Astrocyte (in vitro differentiated cells and primary cell): ENCODE measurements around the gene ITGB1. TPM values are rescaled to one million over a fixed set of nuclear protein-coding genes. Genes with fewer than 3 reads are reported as not detected.

Experiments
- DNase-seq: peaks from one replicate; pipeline ENCODE4 v3.0.0-alpha.2; 2010; ENCODE audit warnings: low read depth
- FAIRE-seq: peaks from 2 replicates; lab custom pipeline; 2011; peaks lifted over from hg19 to GRCh38; lab: Jason Lieb, UNC
- H2AFZ ChIP-seq: 2 replicates; pipeline ENCODE4 v1.6.0; 2012; ENCODE audit warnings: low read depth, low read length, inconsistent platforms
- H3K27ac ChIP-seq: 2 replicates; pipeline ENCODE4 v1.5.1; 2011; ENCODE audit warnings: low read depth, low read length, inconsistent platforms
- H3K27me3 ChIP-seq: 2 replicates; pipeline ENCODE4 v1.6.0; 2011; ENCODE audit warnings: low read length, inconsistent platforms; ENCODE audit not compliant: insufficient read depth
- H3K36me3 ChIP-seq: 2 replicates; pipeline ENCODE4 v1.5.1; 2011; ENCODE audit warnings: low read length, inconsistent platforms; ENCODE audit not compliant: insufficient read depth
- H3K4me1 ChIP-seq: 2 replicates; pipeline ENCODE4 v1.5.1; 2011; ENCODE audit warnings: low read length, inconsistent platforms; ENCODE audit not compliant: insufficient read depth
- H3K4me2 ChIP-seq: 2 replicates; pipeline ENCODE4 v1.6.0; 2012; ENCODE audit warnings: low read length, inconsistent platforms
- H3K4me3 ChIP-seq: 2 replicates; pipeline ENCODE4 v1.5.1; 2011; ENCODE audit warnings: low read depth, mild to moderate bottlenecking, low read length, inconsistent platforms; ENCODE audit not compliant: insufficient read depth
- H3K79me2 ChIP-seq: 2 replicates; pipeline ENCODE4 v1.6.0; 2012; ENCODE audit warnings: mild to moderate bottlenecking, low read length, inconsistent platforms; ENCODE audit not compliant: insufficient read depth
- H3K9ac ChIP-seq: 2 replicates; pipeline ENCODE4 v1.6.0; 2012; ENCODE audit warnings: mild to moderate bottlenecking, low read length, inconsistent platforms
- H3K9me3 ChIP-seq: 2 replicates; pipeline ENCODE4 v1.5.1; 2012; ENCODE audit warnings: low read depth, mild to moderate bottlenecking, low read length, inconsistent platforms; ENCODE audit not compliant: insufficient read depth
- H4K20me1 ChIP-seq: 2 replicates; pipeline ENCODE4 v1.6.0; 2012; ENCODE audit warnings: low read length, inconsistent platforms; ENCODE audit not compliant: insufficient read depth
- H3K27ac Mint-ChIP-seq: one replicate; pipeline ENCODE4 v1.8.0; 2021; ENCODE audit warnings: mild to moderate bottlenecking, mixed read lengths; ENCODE audit not compliant: unreplicated experiment
- H3K27me3 Mint-ChIP-seq: one replicate; pipeline ENCODE4 v1.8.0; 2021; ENCODE audit warnings: low read depth, mixed read lengths; ENCODE audit not compliant: unreplicated experiment
- H3K36me3 Mint-ChIP-seq: one replicate; pipeline ENCODE4 v1.8.0; 2021; ENCODE audit warnings: low read depth, mixed read lengths; ENCODE audit not compliant: unreplicated experiment
- H3K4me1 Mint-ChIP-seq: one replicate; pipeline ENCODE4 v1.8.0; 2021; ENCODE audit warnings: low read depth, mixed read lengths; ENCODE audit not compliant: unreplicated experiment
- H3K4me3 Mint-ChIP-seq: one replicate; pipeline ENCODE4 v1.8.0; 2021; ENCODE audit warnings: mild to moderate bottlenecking, moderate library complexity, mixed read lengths; ENCODE audit not compliant: unreplicated experiment
- H3K9me3 Mint-ChIP-seq: one replicate; pipeline ENCODE4 v1.8.0; 2021; ENCODE audit warnings: mild to moderate bottlenecking, mixed read lengths; ENCODE audit not compliant: unreplicated experiment
- EZH2 ChIP-seq: IDR thresholded peaks from 2 replicates; pipeline ENCODE4 v1.6.1; 2012; ENCODE audit warnings: mild to moderate bottlenecking, low read length, inconsistent platforms; ENCODE audit not compliant: insufficient read depth
- total RNA-seq: library from RNA; stranded (reverse); gene quantifications from 2 replicates; pipeline ENCODE4 v1.2.1, GENCODE V29; 2021
- TF ChIP-seq, protein P1 (sequence below): IDR thresholded peaks from 2 replicates; pipeline ENCODE4 v1.5.1; 2011; ENCODE audit warnings: low read depth, mild to moderate bottlenecking, inconsistent platforms, low read length, moderate library complexity; ENCODE audit not compliant: insufficient read depth

The ITGB1 gene
- total RNA-seq, 1 donor from 2014 or later: 2,575 TPM

GRCh38 chr10:32940321-32941301, 17.4 kb downstream of the ITGB1 start:
- peaks cover 21% of the 10 kb centered on the region for H3K36me3 ChIP-seq
- H3K36me3 Mint-ChIP-seq: peaks cover 24% of the 10 kb centered on the region
- peaks cover 100% of the 10 kb centered on the region for H3K79me2 ChIP-seq
- H2AFZ ChIP-seq: no peak overlapping the region
- no peaks in the 10 kb centered on the region for H3K27me3 Mint-ChIP-seq
- FAIRE-seq (no peak), DNase-seq (no peak)
- no peaks in the 10 kb centered on the region for H3K9me3 ChIP-seq
- no peak overlapping the region for H3K27ac Mint-ChIP-seq
- no peak for TF ChIP-seq EZH2
- TF ChIP-seq, protein P1, sequence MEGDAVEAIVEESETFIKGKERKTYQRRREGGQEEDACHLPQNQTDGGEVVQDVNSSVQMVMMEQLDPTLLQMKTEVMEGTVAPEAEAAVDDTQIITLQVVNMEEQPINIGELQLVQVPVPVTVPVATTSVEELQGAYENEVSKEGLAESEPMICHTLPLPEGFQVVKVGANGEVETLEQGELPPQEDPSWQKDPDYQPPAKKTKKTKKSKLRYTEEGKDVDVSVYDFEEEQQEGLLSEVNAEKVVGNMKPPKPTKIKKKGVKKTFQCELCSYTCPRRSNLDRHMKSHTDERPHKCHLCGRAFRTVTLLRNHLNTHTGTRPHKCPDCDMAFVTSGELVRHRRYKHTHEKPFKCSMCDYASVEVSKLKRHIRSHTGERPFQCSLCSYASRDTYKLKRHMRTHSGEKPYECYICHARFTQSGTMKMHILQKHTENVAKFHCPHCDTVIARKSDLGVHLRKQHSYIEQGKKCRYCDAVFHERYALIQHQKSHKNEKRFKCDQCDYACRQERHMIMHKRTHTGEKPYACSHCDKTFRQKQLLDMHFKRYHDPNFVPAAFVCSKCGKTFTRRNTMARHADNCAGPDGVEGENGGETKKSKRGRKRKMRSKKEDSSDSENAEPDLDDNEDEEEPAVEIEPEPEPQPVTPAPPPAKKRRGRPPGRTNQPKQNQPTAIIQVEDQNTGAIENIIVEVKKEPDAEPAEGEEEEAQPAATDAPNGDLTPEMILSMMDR: no peak
- H3K9me3 Mint-ChIP-seq: no peaks in the 10 kb centered on the region
- H3K27ac ChIP-seq: no peak overlapping the region
- H3K4me1 Mint-ChIP-seq: peaks cover 79% of the 10 kb centered on the region
- H3K4me3 ChIP-seq: no peak overlapping the region
- peak overlapping the region; percentile 33 for H3K4me2 ChIP-seq
- peaks cover 56% of the 10 kb centered on the region for H3K4me1 ChIP-seq
- no peaks in the 10 kb centered on the region for H3K27me3 ChIP-seq
- H4K20me1 ChIP-seq: peaks cover 97% of the 10 kb centered on the region
- no peak overlapping the region for H3K4me3 Mint-ChIP-seq
- H3K9ac ChIP-seq: no peak overlapping the region

GRCh38 chr10:32939296-32940111, 18.5 kb downstream of the ITGB1 start:
- no peak for FAIRE-seq
- no peaks in the 10 kb centered on the region for H3K9me3 Mint-ChIP-seq

More at GRCh38 chr10:32939296-32940111, 18.5 kb downstream of the ITGB1 start:
- Histone ChIP-seq H3K4me1 (peaks cover 54% of the 10 kb centered on the region), H3K4me3 (no peak overlapping the region), H3K9ac (peak overlapping the region; percentile 4), H2AFZ (no peak overlapping the region), H3K79me2 (peaks cover 100% of the 10 kb centered on the region), H3K36me3 (peaks cover 30% of the 10 kb centered on the region), H3K27me3 (no peaks in the 10 kb centered on the region), H3K27ac (peak overlapping the region; percentile 24), H4K20me1 (peaks cover 98% of the 10 kb centered on the region), H3K4me2 (peak overlapping the region; percentile 68), H3K9me3 (no peaks in the 10 kb centered on the region)
- peaks cover 79% of the 10 kb centered on the region for H3K4me1 Mint-ChIP-seq
- H3K4me3 Mint-ChIP-seq: peak overlapping the region; percentile 47
- TF ChIP-seq, protein P1: no peak
- TF ChIP-seq EZH2: no peak
- no peak for DNase-seq
- peaks cover 25% of the 10 kb centered on the region for H3K36me3 Mint-ChIP-seq
- H3K27me3 Mint-ChIP-seq: no peaks in the 10 kb centered on the region
- peak overlapping the region; percentile 64 for H3K27ac Mint-ChIP-seq
